ENCODE measurements around the gene PDZRN3. TPM values are rescaled to one million over a fixed set of nuclear protein-coding genes. Genes with fewer than 3 reads are reported as not detected.

Gene PDZRN3
- polyA plus RNA-seq, 2 of the 4 experiments (the other 2 are of a cell fraction) = not detected

DNA sequence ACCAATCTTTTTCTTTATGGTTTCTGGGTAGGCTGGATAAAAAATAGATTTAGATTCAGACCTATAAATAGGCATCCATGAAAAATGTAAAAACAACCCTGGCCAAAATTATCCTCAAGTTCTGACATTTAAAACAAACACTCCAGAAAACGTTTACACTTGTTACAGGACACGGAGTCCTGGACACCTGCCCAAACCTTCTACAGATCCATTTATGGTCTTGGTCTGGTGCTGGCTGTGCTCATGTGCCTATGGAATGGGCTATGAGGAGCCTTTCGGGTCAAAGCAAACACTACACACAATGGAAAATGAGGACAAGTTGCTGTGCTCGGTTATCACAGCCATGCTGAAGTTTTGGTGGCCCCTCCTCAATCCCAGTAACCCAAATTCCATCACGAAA lies 108.1 kb downstream of the PDZRN3 start:
- FAIRE-seq = no peak
- no peak for ATAC-seq
- no peak for DNase-seq (ENCODE audit: low read depth in 1 of 2, low spot score in 1 of 2)
- 3% methylated on average over 5 of the region's 5 CpGs for WGBS (ENCODE audit: missing lambda C conversion rate)
- H3K27ac ChIP-seq = no peak overlapping the region
- H3K4me2 ChIP-seq = no peak overlapping the region
- 0 out of 3 replicates have a peak, but pooled peaks cover 3% of the 10 kb centered on the region for H3K4me1 ChIP-seq
- ChIA-PET POLR2A (no interaction called here), CTCF (no interaction called here)
- H3K9me3 ChIP-seq = no peaks in the 10 kb centered on the region
- TF ChIP-seq RAD21 (conservative IDR thresholded peaks at IDR 0.05 in 1 of 2, IDR thresholded peaks at IDR 0.05 in 1 of 2) = no peak
- no peak for TF ChIP-seq HDAC2 (IDR thresholded peaks at IDR 0.05)
- TF ChIP-seq EHF (CRISPR knock-in tag; IDR thresholded peaks at IDR 0.05) = no peak
- TF ChIP-seq CHD4 (IDR thresholded peaks at IDR 0.05; ENCODE audit: borderline replicate concordance) = no peak
- no peak for TF ChIP-seq RFX5 (IDR thresholded peaks at IDR 0.05)
- no peak for TF ChIP-seq RCOR1 (IDR thresholded peaks at IDR 0.05; ENCODE audit: low read depth, low read length)
- no peak for TF ChIP-seq ESRRA (IDR thresholded peaks at IDR 0.05; ENCODE audit: borderline replicate concordance, low read length)
- no peak for TF ChIP-seq MAFK (IDR thresholded peaks at IDR 0.05; ENCODE audit: partially characterized antibody)
- TF ChIP-seq NR3C1 (IDR thresholded peaks at IDR 0.05) = no peak
- no peak for TF ChIP-seq HOXB13 (CRISPR knock-in tag; IDR thresholded peaks at IDR 0.05; ENCODE audit: low read depth)
- no peak for TF ChIP-seq KDM1A (IDR thresholded peaks at IDR 0.05; ENCODE audit: low read depth)
- no peak for TF ChIP-seq HEYL (CRISPR knock-in tag; IDR thresholded peaks at IDR 0.05)
- TF ChIP-seq, protein P1, sequence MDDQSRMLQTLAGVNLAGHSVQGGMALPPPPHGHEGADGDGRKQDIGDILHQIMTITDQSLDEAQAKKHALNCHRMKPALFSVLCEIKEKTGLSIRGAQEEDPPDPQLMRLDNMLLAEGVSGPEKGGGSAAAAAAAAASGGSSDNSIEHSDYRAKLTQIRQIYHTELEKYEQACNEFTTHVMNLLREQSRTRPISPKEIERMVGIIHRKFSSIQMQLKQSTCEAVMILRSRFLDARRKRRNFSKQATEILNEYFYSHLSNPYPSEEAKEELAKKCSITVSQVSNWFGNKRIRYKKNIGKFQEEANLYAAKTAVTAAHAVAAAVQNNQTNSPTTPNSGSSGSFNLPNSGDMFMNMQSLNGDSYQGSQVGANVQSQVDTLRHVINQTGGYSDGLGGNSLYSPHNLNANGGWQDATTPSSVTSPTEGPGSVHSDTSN (IDR thresholded peaks at IDR 0.05) = no peak
- TF ChIP-seq FOSL2 (IDR thresholded peaks at IDR 0.05) = no peak
- TF ChIP-seq FOSL2 (CRISPR knock-in tag; IDR thresholded peaks at IDR 0.05) = no peak
- no peak for TF ChIP-seq SREBF2 (IDR thresholded peaks at IDR 0.05)
- no peak for TF ChIP-seq EP300 (IDR thresholded peaks at IDR 0.05)
- no peak for TF ChIP-seq EHMT2 (IDR thresholded peaks at IDR 0.05; ENCODE audit: low read depth)
- TF ChIP-seq NPAS2 (CRISPR knock-in tag; IDR thresholded peaks at IDR 0.05; ENCODE audit: borderline replicate concordance) = no peak
- no peak overlapping the region for H3K4me3 ChIP-seq

DNA sequence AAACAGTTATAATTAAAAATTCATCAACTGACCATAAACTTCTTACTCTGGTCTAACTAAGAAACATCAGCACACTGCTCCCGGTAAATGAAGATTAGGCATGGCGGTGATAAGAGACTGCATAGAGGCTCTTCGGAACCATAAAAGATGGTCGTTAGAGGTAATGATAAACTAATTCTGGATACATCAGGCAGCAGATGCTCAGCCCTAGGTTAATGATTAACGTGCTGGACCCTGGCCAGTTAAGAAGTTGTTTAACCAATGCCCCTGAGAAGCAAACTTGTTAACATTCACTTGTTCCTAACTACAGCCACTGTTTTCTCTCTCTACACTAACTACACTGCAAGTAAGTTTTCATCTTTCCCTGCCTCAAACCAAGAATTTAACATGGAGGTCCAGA lies 111.5 kb downstream of the PDZRN3 start:
- H3K27ac ChIP-seq = no peak overlapping the region
- POLR2A ChIA-PET = no interaction called here
- 0 out of 3 replicates have a peak, but pooled peaks cover 3% of the 10 kb centered on the region for H3K4me1 ChIP-seq
- CTCF ChIA-PET = interaction anchor here (1.2 to 1.9 kb wide), 2 partner anchors 11 to 33 kb away, joined by 3 to 7 read pairs; no protein-coding TSS in a partner anchor
- no peak for FAIRE-seq
- DNase-seq (ENCODE audit: low read depth in 1 of 2, low spot score in 1 of 2) = peak in 1 of 2 experiments; percentile 18
- H3K4me3 ChIP-seq = no peak overlapping the region
- ATAC-seq = no peak
- WGBS (ENCODE audit: missing lambda C conversion rate) = 34% methylated on average over 5 of the region's 5 CpGs
- H3K4me2 ChIP-seq = 0 out of 3 replicates have a peak overlapping the region, but pooled peaks have one; percentile 10
- H3K9me3 ChIP-seq = no peaks in the 10 kb centered on the region
- TF ChIP-seq RFX5 (IDR thresholded peaks at IDR 0.05) = no peak
- no peak for TF ChIP-seq NFE2L2 (conservative IDR thresholded peaks at IDR 0.05; ENCODE audit: low read length)
- TF ChIP-seq ZSCAN20 (CRISPR knock-in tag; IDR thresholded peaks at IDR 0.05) = no peak
- no peak for TF ChIP-seq TFCP2L1 (CRISPR knock-in tag; IDR thresholded peaks at IDR 0.05)
- TF ChIP-seq HEYL (CRISPR knock-in tag; IDR thresholded peaks at IDR 0.05) = no peak
- TF ChIP-seq POLR2A (IDR thresholded peaks at IDR 0.05; ENCODE audit: low read length) = no peak
- no peak for TF ChIP-seq RNF2 (IDR thresholded peaks at IDR 0.05; ENCODE audit: borderline replicate concordance, low read depth)
- no peak for TF ChIP-seq ESRRA (IDR thresholded peaks at IDR 0.05; ENCODE audit: borderline replicate concordance, low read length)
- TF ChIP-seq POLR2AphosphoS2 (conservative IDR thresholded peaks at IDR 0.05; ENCODE audit: low read length) = no peak
